ENCODE data around the gene PCGF3. TPM values are rescaled to one million over a fixed set of nuclear protein-coding genes. Genes with fewer than 3 reads are reported as not detected.
A peak's percentile ranks its signal among the peaks of the same experiment; 100 is the strongest.

Gene PCGF3, protein sequence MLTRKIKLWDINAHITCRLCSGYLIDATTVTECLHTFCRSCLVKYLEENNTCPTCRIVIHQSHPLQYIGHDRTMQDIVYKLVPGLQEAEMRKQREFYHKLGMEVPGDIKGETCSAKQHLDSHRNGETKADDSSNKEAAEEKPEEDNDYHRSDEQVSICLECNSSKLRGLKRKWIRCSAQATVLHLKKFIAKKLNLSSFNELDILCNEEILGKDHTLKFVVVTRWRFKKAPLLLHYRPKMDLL
- 10 to 100 TPM; 47.0 to 76.9 (median 51.1) TPM for total RNA-seq
- 30.3 TPM for total RNA-seq (2013)
- total RNA-seq: 29.2 to 95.9 (median 56.8) reads per million in 29 experiments

DNA sequence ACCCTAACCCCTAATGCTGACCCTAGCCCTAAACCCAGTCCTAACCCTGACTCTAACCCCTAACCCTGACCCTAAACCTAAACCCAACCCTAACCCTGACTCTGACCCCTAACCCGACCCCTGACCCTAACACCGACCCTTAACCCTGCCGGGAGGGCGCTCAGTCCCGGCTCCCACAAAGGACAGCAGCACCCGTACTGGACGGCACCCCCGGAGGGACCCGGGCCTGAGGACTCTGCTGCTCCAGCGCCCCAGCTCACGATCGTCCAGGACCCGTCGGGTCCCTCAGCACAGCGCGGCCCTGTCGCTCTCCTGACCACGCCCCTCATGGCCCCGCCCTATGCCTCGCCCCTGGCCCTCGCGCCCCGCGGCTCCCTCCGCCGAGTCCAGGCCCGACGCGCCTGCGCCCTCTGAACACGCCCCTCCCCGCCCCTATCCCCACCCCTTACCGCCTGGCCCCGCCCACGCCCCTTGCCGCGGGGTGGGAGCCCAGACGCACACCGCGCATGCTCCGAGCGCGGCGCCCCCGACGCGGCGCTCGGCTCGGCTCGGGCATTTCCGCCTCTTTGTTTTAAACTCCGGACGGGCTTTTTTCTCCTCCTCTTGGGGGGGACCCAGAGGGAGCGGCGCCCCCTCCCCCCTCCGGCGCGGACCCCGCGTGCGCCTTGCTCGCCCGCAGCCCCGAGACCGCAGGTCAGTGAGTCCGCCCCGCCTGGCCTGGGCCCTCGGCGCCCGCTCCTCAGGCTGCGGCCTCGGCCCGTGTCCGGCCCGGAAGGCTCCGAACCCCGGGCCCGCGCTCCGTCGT, at the start of gene PCGF3:
TSS of gene PCGF3 (plus strand) at position 555 of the 805 bp plus-strand sequence. CDS start 27,849 bp downstream, outside the sequence.
- peak; percentile 93 to 97 (median 96) for ATAC-seq (replicated peaks in 1 of 4)
- DNase-seq: peak; percentile 85 to 96 (median 93)
- Histone ChIP-seq H3K4me3 (ENCODE audit: control insufficient read depth in 1 of 2, extremely low read depth in 1 of 2, low read length in 1 of 2) (peak within 1 kb of the TSS; percentile 67 to 74), H3K27ac (ENCODE audit: low read length) (peak within 1 kb of the TSS; percentile 76), H3K27me3 (replicated peaks in 1 of 2; ENCODE audit: control insufficient read depth in 2 of 2, extremely low read depth in 1 of 2, insufficient read depth in 2 of 2, low read length in 1 of 2) (peaks cover 0 to 2% of the 10 kb centered on the region in 2 experiments), H3K4me1 (ENCODE audit: control insufficient read depth in 1 of 2, extremely low read depth in 1 of 2, insufficient read depth in 2 of 2, low read length in 2 of 2) (peaks cover 3 to 34% of the 10 kb centered on the region in 2 experiments), H3K36me3 (ENCODE audit: control insufficient read depth in 2 of 2, extremely low read depth in 1 of 2, insufficient read depth in 1 of 2, low read length in 1 of 2) (peaks cover 0 to 2% of the 10 kb centered on the region in 2 donors), H3K9me3 (no peaks in the 10 kb centered on the region)
- WGBS (ENCODE audit: insufficient coverage): 3% methylated on average over 76 of the region's 82 CpGs
- CTCF ChIA-PET: interaction anchor here in 1 of 2 donors (0.6 kb wide), 1 partner anchor 22 kb away, joined by 3 read pairs; no protein-coding TSS in a partner anchor
- Mint-ChIP-seq H3K9me3 (no peaks in the 10 kb centered on the region), H3K27ac (peak within 1 kb of the TSS; percentile 43 to 76), H3K27me3 (no peaks in the 10 kb centered on the region), H3K4me3 (peak within 1 kb of the TSS; percentile 76 to 80 (median 77)), H3K36me3 (peaks cover 3% of the 10 kb centered on the region), H3K4me1 (peaks cover 20 to 29% (median 25%) of the 10 kb centered on the region in 3 donors)
- POLR2A ChIA-PET: no interaction called here

- ATAC-seq (replicated peaks in 1 of 4) (no peak), DNase-seq (no peak)
- Histone ChIP-seq H3K27me3 (replicated peaks in 1 of 2; ENCODE audit: control insufficient read depth in 2 of 2, extremely low read depth in 1 of 2, insufficient read depth in 2 of 2, low read length in 1 of 2) (peaks cover 0 to 24% of the 10 kb centered on the region in 2 experiments), H3K9me3 (no peaks in the 10 kb centered on the region), H3K4me3 (ENCODE audit: control insufficient read depth in 1 of 2, extremely low read depth in 1 of 2, low read length in 1 of 2) (no peak overlapping the region), H3K27ac (ENCODE audit: low read length) (no peak overlapping the region), H3K4me1 (ENCODE audit: control insufficient read depth in 1 of 2, extremely low read depth in 1 of 2, insufficient read depth in 2 of 2, low read length in 2 of 2) (no peaks in the 10 kb centered on the region), H3K36me3 (ENCODE audit: control insufficient read depth in 2 of 2, extremely low read depth in 1 of 2, insufficient read depth in 1 of 2, low read length in 1 of 2) (no peaks in the 10 kb centered on the region)
- 87% methylated on average over 34 of the region's 58 CpGs for WGBS (ENCODE audit: insufficient coverage)
- peaks cover 0 to 8% of the 10 kb centered on the region in 2 donors for H3K27me3 Mint-ChIP-seq
- no peaks in the 10 kb centered on the region for H3K9me3 Mint-ChIP-seq
- no peak overlapping the region for H3K4me3 Mint-ChIP-seq
- POLR2A ChIA-PET: no interaction called here
- H3K27ac Mint-ChIP-seq: no peak overlapping the region
- CTCF ChIA-PET: no interaction called here
- peaks cover 9% of the 10 kb centered on the region for H3K36me3 Mint-ChIP-seq
- peaks cover 0 to 2% (median under 1%) of the 10 kb centered on the region in 3 donors for H3K4me1 Mint-ChIP-seq
These were observed 48.9 kb upstream of the PCGF3 start for GRCh38 chr4:656436-657337.

GRCh38 chr4:657338-657833, 48.2 kb upstream of the PCGF3 start:
- no peak overlapping the region for H3K4me3 ChIP-seq (ENCODE audit: control insufficient read depth in 1 of 2, extremely low read depth in 1 of 2, low read length in 1 of 2)
- ATAC-seq (replicated peaks in 1 of 4): no peak
- Mint-ChIP-seq H3K27me3 (peaks cover 0 to 3% of the 10 kb centered on the region in 2 donors), H3K4me1 (peaks cover 0 to 2% (median 1%) of the 10 kb centered on the region in 3 donors), H3K4me3 (no peak overlapping the region), H3K36me3 (peaks cover 9% of the 10 kb centered on the region), H3K9me3 (no peaks in the 10 kb centered on the region), H3K27ac (no peak overlapping the region)
- H3K9me3 ChIP-seq: no peaks in the 10 kb centered on the region
- peaks cover 0 to 21% of the 10 kb centered on the region in 2 experiments for H3K27me3 ChIP-seq (replicated peaks in 1 of 2; ENCODE audit: control insufficient read depth in 2 of 2, extremely low read depth in 1 of 2, insufficient read depth in 2 of 2, low read length in 1 of 2)
- no peak for DNase-seq
- no peaks in the 10 kb centered on the region for H3K36me3 ChIP-seq (ENCODE audit: control insufficient read depth in 2 of 2, extremely low read depth in 1 of 2, insufficient read depth in 1 of 2, low read length in 1 of 2)
- no peak overlapping the region for H3K27ac ChIP-seq (ENCODE audit: low read length)
- CTCF ChIA-PET: no interaction called here
- WGBS (ENCODE audit: insufficient coverage): 91% methylated on average over 18 of the region's 23 CpGs
- H3K4me1 ChIP-seq (ENCODE audit: control insufficient read depth in 1 of 2, extremely low read depth in 1 of 2, insufficient read depth in 2 of 2, low read length in 2 of 2): peaks cover 0 to 1% of the 10 kb centered on the region in 2 experiments
- POLR2A ChIA-PET: no interaction called here

- Histone ChIP-seq H3K4me1 (ENCODE audit: control insufficient read depth in 1 of 2, extremely low read depth in 1 of 2, insufficient read depth in 2 of 2, low read length in 2 of 2) (peaks cover 0 to 7% of the 10 kb centered on the region in 2 experiments), H3K36me3 (ENCODE audit: control insufficient read depth in 2 of 2, extremely low read depth in 1 of 2, insufficient read depth in 1 of 2, low read length in 1 of 2) (no peaks in the 10 kb centered on the region), H3K9me3 (no peaks in the 10 kb centered on the region), H3K4me3 (ENCODE audit: control insufficient read depth in 1 of 2, extremely low read depth in 1 of 2, low read length in 1 of 2) (no peak overlapping the region), H3K27ac (ENCODE audit: low read length) (no peak overlapping the region), H3K27me3 (replicated peaks in 1 of 2; ENCODE audit: control insufficient read depth in 2 of 2, extremely low read depth in 1 of 2, insufficient read depth in 2 of 2, low read length in 1 of 2) (peaks cover 0 to 21% of the 10 kb centered on the region in 2 experiments)
- WGBS (ENCODE audit: insufficient coverage): 86% methylated on average over 26 of the region's 27 CpGs
- H3K4me3 Mint-ChIP-seq: no peak overlapping the region
- no peaks in the 10 kb centered on the region for H3K9me3 Mint-ChIP-seq
- peaks cover 0 to 4% (median 3%) of the 10 kb centered on the region in 3 donors for H3K4me1 Mint-ChIP-seq
- no peaks in the 10 kb centered on the region for H3K27me3 Mint-ChIP-seq
- no peak for DNase-seq
- ChIA-PET POLR2A (no interaction called here), CTCF (no interaction called here)
- no peak overlapping the region for H3K27ac Mint-ChIP-seq
- ATAC-seq (replicated peaks in 1 of 4): no peak
- H3K36me3 Mint-ChIP-seq: peaks cover 9% of the 10 kb centered on the region
These were observed 47.6 kb upstream of the PCGF3 start for GRCh38 chr4:657834-658667.

DNA sequence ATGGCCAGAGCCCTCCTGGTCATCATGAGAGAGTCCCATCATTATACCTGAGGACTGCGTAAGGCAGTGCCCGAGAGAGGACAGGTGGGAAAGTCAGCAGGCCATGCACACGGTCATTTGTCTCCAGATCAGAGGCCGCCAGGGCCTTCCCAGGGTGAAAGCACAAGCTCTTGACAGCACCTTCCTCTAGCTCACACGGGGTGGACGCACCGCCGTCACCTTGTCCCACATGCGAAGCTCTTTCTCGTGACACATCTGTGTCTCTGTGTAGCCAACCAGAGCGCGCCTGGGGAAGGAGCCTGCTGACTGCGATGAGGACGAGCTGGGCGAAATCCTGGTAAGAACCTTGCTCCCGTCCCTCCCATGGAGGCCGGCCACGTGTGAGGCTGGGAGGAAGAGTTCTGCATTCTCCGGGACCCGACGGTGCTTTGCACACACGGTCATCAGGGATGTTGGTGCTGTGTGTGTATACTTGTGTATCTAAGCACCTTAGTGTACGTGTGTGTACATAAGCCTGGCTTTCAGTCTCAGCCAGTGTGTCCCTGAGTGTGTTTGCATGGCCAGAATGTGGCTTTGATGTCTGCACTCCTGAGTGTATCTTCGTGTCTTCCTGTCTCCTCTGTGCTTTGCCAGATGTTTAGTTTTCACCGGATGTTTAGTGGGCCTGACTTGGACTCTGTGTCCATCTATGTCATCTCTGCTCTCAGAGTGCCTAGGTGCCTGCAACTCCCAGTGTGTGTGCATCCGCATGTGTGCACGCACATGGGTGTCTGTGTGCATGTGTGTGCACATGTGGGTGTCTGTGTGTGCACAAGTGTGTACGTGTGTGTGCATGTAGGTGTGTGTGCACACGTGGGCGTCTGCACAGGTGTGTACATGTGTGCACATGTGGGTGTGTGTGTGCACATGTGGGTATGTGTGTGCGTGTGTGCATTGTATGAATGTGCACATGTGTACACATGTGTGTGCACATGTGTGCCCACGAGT, 46.7 kb upstream of the PCGF3 start:
- Mint-ChIP-seq H3K9me3 (no peaks in the 10 kb centered on the region), H3K4me3 (no peak overlapping the region), H3K4me1 (peaks cover 0 to 7% (median 7%) of the 10 kb centered on the region in 3 donors), H3K36me3 (peaks cover 9% of the 10 kb centered on the region), H3K27me3 (no peaks in the 10 kb centered on the region), H3K27ac (no peak overlapping the region)
- Histone ChIP-seq H3K36me3 (ENCODE audit: control insufficient read depth in 2 of 2, extremely low read depth in 1 of 2, insufficient read depth in 1 of 2, low read length in 1 of 2) (no peaks in the 10 kb centered on the region), H3K4me1 (ENCODE audit: control insufficient read depth in 1 of 2, extremely low read depth in 1 of 2, insufficient read depth in 2 of 2, low read length in 2 of 2) (peaks cover 0 to 13% of the 10 kb centered on the region in 2 experiments), H3K4me3 (ENCODE audit: control insufficient read depth in 1 of 2, extremely low read depth in 1 of 2, low read length in 1 of 2) (no peak overlapping the region), H3K27me3 (replicated peaks in 1 of 2; ENCODE audit: control insufficient read depth in 2 of 2, extremely low read depth in 1 of 2, insufficient read depth in 2 of 2, low read length in 1 of 2) (peaks cover 0 to 13% of the 10 kb centered on the region in 2 experiments), H3K27ac (ENCODE audit: low read length) (no peak overlapping the region), H3K9me3 (no peaks in the 10 kb centered on the region)
- no peak for ATAC-seq (replicated peaks in 1 of 4)
- 95% methylated on average over 32 of the region's 32 CpGs for WGBS (ENCODE audit: insufficient coverage)
- DNase-seq: no peak
- CTCF ChIA-PET: no interaction called here
- POLR2A ChIA-PET: no interaction called here

Data from T-cell (primary cell).